B cell (primary cell): ENCODE results near the gene FREM3.

Experiments used
- CTCF ChIP-seq: fragments of 200-600 bp; IDR thresholded peaks from one replicate; pipeline ENCODE4 v1.8.0; 2022; ENCODE audit warnings: antibody characterized with exemption, mild to moderate bottlenecking
- EZH2 ChIP-seq: IDR thresholded peaks from 2 replicates; pipeline ENCODE4 v1.6.1; 2012; ENCODE audit warnings: borderline replicate concordance, low read depth, mild to moderate bottlenecking, moderate library complexity, low read length; ENCODE audit not compliant: insufficient read depth, poor library complexity, severe bottlenecking

DNA sequence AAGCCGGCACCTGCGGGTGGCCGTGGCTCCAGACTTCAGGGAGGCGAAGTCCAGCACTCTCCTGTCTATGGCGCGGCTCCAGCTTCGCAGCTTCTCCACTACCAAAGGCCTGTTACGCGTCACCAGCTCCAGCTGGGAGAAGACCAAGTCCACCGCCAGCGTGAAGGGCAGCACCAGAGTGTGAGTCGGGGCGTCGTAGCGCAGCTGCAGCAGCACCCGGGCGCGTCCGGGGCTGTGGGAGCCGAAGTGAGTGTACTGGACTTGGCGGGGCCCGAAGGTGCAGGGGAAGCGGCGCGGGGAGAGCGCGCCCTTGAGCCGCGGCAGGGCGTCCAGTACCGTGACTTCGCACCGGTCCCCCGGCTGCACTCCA, 444 bp downstream of the FREM3 start:
- TF ChIP-seq EZH2 (no peak), CTCF (no peak)
